Activated naive CD8-positive, alpha-beta T cell treated with anti-CD3 and anti-CD28 coated beads for 36 hours (primary cell): ENCODE results near the gene NUDT1. TPM values are rescaled to one million over a fixed set of nuclear protein-coding genes. Genes with fewer than 3 reads are reported as not detected.

Experiments
- DNase-seq: peaks from one replicate; pipeline ENCODE4 v3.0.0; 2021
- H3K27ac Mint-ChIP-seq: one replicate; pipeline ENCODE4 v1.8.0; 2022; ENCODE audit warnings: mild to moderate bottlenecking, moderate library complexity, mixed read lengths
- H3K27me3 Mint-ChIP-seq: one replicate; pipeline ENCODE4 v1.8.0; 2022; ENCODE audit warnings: mild to moderate bottlenecking, mixed read lengths
- H3K36me3 Mint-ChIP-seq: one replicate; pipeline ENCODE4 v1.8.0; 2021; ENCODE audit warnings: mild to moderate bottlenecking, mixed read lengths
- H3K4me1 Mint-ChIP-seq: one replicate; pipeline ENCODE4 v1.8.0; 2021; ENCODE audit warnings: mixed read lengths
- H3K4me3 Mint-ChIP-seq: one replicate; pipeline ENCODE4 v1.8.0; 2022; ENCODE audit warnings: mild to moderate bottlenecking, moderate library complexity, mixed read lengths
- H3K9me3 Mint-ChIP-seq: one replicate; pipeline ENCODE4 v1.8.0; 2022; ENCODE audit warnings: mixed read lengths
- total RNA-seq, 2 experiments: library from RNA; stranded (reverse); gene quantifications; one replicate each; pipeline ENCODE4 v1.2.3, GENCODE V29; 2021

The NUDT1 gene
- total RNA-seq, 2 experiments from 2014 or later, result 93.5 to 97.0 TPM

GRCh38 chr7:2201686-2202360, 40.2 kb upstream of the NUDT1 start:
- no peaks in the 10 kb centered on the region for H3K4me1 Mint-ChIP-seq
- peaks cover 9% of the 10 kb centered on the region for H3K36me3 Mint-ChIP-seq
- no peak for DNase-seq
- no peak overlapping the region for H3K27ac Mint-ChIP-seq
- H3K4me3 Mint-ChIP-seq, result no peak overlapping the region
- no peaks in the 10 kb centered on the region for H3K27me3 Mint-ChIP-seq
- no peaks in the 10 kb centered on the region for H3K9me3 Mint-ChIP-seq

DNA sequence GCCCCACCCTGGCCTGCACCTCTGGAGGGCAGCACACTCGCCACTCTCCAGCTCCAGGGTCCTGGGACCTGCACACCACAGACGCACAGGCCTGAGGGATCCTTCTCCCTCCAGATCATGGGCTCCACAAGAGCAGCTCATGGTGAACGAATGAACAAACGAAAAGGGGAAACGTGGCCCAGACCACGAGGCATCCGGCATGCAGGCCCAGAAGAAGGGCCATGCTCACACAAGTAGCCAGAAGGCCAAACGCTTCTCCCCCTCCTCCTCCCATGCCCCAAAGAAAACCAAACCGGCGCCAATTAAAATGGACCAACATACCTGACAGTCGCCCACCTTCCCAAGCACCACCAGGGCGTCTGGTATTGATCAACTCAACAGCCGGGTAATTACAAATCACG, 39.7 kb upstream of the NUDT1 start:
- Mint-ChIP-seq H3K27ac (no peak overlapping the region), H3K4me3 (no peak overlapping the region), H3K4me1 (no peaks in the 10 kb centered on the region), H3K9me3 (no peaks in the 10 kb centered on the region), H3K27me3 (no peaks in the 10 kb centered on the region), H3K36me3 (peaks cover 5% of the 10 kb centered on the region)
- DNase-seq, result no peak

DNA sequence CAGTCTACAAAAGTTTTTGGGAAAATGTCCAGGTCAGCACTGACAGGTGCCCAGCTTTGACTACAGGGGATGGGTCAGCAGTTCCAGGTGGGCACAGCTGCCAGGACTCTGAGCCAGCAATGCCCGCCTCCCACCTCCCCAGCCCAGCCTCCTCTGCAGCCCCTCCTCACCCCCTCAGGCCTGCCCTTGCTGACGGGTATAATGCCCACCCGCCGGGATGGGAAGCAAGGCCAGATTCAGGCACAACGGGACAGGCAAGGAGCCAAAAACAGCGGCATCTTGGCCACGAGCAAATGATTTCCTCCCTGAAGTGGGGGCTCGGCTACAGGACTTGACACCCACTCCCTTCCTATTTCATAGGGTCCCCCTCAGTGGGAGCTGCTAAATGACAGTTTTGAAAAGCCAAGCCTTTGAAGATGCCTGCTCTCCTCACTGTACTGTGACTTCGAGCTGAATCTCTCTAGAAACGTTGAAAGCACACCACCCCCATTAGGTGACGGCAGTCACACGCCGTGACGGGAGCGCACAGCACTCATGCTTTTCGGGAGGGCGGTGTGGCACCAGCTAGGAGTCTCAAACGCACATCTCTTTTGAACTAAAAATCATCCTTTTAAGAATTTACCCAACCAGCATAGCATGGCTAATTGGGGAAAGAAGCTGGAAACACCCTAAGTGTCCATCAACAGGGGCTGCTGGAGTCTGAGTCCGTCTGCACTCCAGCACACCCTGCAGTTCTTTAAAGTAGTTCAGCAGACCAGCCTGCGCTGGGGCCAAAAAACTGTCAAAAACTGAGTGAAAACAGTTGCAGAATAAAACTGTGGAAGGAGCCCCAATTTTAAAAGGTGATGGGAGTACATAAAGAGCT, 38.9 kb upstream of the NUDT1 start:
- no peaks in the 10 kb centered on the region for H3K4me1 Mint-ChIP-seq
- H3K9me3 Mint-ChIP-seq, result no peaks in the 10 kb centered on the region
- DNase-seq, result no peak
- H3K27me3 Mint-ChIP-seq, result no peaks in the 10 kb centered on the region
- peaks cover 2% of the 10 kb centered on the region for H3K36me3 Mint-ChIP-seq
- no peak overlapping the region for H3K4me3 Mint-ChIP-seq
- no peak overlapping the region for H3K27ac Mint-ChIP-seq

DNA sequence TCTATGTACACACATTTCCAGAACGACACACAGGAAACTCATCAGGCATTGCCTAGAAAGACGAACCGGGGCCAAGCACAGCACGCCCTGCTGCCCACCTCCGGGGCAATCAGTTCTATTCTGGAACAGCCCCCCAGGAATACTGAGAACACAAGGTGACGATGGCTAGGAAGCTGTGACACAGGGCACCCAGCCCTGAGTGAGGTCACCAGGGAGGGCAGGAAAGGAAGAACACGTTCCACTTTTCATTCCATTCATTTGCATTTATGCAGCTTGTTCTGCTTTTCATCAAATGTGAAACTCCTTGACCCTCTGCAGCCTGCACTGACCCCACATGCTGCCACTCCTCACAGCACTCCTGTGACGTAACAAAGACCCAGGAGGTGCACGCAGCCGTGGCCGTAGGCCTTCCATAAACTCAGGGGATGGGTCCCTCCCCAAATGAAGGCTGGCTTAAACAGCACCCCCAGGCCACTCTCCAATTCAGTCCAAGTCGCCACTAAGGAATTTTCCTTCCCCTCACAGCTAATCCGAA, 38.2 kb upstream of the NUDT1 start:
- peaks cover 6% of the 10 kb centered on the region for H3K36me3 Mint-ChIP-seq
- DNase-seq, result no peak
- no peak overlapping the region for H3K4me3 Mint-ChIP-seq
- no peaks in the 10 kb centered on the region for H3K27me3 Mint-ChIP-seq
- no peaks in the 10 kb centered on the region for H3K9me3 Mint-ChIP-seq
- no peaks in the 10 kb centered on the region for H3K4me1 Mint-ChIP-seq
- no peak overlapping the region for H3K27ac Mint-ChIP-seq

DNA sequence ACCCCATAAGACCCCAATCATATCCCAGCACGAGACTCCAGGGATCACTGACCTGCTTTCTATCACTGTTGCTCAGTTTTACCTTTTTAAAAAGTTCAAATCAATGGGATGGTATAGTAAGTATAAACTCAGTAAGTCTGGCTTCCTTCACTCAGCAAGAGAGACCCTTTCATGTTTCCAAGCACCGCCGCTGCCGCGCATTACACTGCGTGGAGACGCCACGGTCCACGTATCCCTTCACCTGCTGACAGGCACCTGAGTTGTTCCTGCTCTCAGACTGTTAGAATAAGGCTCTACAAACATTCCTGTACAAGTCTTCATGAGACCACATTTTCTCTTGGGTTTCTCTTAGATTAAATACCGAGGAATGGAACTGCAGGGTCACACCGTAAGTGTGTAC, 37.6 kb upstream of the NUDT1 start:
- peaks cover 5% of the 10 kb centered on the region for H3K36me3 Mint-ChIP-seq
- no peaks in the 10 kb centered on the region for H3K27me3 Mint-ChIP-seq
- no peaks in the 10 kb centered on the region for H3K4me1 Mint-ChIP-seq
- H3K4me3 Mint-ChIP-seq, result no peak overlapping the region
- H3K27ac Mint-ChIP-seq, result no peak overlapping the region
- H3K9me3 Mint-ChIP-seq, result no peaks in the 10 kb centered on the region
- DNase-seq, result no peak

- Mint-ChIP-seq H3K27ac (no peak overlapping the region), H3K27me3 (no peaks in the 10 kb centered on the region), H3K4me3 (no peak overlapping the region), H3K4me1 (peaks cover 2% of the 10 kb centered on the region), H3K36me3 (peaks cover 4% of the 10 kb centered on the region), H3K9me3 (no peaks in the 10 kb centered on the region)
- no peak for DNase-seq
These were observed 36.8 kb upstream of the NUDT1 start for GRCh38 chr7:2205036-2205780.

DNA sequence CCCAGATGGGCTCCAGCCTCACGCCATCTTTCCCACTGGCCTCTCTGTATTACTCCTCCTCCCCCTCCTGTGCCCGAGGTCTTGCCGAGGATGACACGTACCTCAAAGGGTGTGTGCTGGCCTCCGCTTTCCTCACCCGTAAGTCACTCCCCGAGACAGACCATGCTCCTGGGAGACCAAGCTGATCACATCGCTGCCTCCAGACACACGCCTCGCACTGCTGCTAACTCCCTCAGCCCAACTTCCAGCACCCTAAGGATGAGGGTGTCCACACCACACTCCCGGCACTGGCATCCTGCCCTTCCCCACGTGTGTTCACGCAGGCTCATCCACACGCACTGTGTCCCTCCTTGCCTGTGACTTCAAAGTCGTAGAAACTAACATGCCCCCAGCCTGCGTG, 33.3 kb upstream of the NUDT1 start:
- no peaks in the 10 kb centered on the region for H3K27me3 Mint-ChIP-seq
- no peak overlapping the region for H3K27ac Mint-ChIP-seq
- H3K36me3 Mint-ChIP-seq, result peaks cover 10% of the 10 kb centered on the region
- H3K9me3 Mint-ChIP-seq, result no peaks in the 10 kb centered on the region
- H3K4me3 Mint-ChIP-seq, result no peak overlapping the region
- no peak for DNase-seq
- H3K4me1 Mint-ChIP-seq, result peaks cover 2% of the 10 kb centered on the region

DNA sequence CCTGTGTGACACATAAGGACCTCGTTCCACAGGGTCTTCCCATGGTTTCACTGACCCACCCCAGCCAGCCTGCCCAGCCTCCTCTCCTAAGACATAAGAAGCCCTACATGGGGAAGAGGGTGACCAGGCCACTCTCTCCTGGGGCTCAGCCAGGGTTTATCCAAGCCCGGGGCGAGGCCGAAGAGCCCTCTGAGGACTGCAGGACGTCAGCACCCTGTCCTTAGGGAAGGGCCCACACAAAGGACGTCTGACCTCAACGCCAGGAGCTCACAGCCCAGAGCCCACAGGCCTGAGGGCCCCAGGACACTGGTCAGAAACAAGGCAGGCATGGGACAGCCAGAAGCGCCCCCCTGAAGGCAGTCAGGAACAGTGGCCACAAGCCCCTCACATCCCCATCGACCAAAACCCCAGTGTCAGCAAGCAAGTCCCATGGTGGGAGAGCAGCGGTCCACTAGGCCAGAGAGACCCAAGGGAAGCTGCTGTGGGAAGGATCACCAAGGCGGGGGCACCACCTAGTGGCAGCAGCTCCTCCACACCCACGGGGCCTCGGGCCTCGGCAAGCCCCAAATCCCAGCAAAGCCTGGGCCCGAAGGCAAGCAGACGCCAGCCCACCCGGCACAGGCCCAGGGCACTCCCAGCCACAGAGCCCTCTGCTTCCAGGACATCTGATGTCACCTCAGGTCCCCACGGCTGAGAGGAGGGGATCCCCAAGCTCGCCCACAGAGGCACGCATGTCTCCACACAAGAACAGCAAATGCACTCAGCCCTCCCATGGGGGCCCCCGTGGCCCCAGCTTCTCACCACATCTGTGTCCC, 32.7 kb upstream of the NUDT1 start:
- peaks cover 2% of the 10 kb centered on the region for H3K4me1 Mint-ChIP-seq
- peak; percentile 42 for DNase-seq
- H3K27ac Mint-ChIP-seq, result no peak overlapping the region
- peaks cover 12% of the 10 kb centered on the region for H3K36me3 Mint-ChIP-seq
- no peaks in the 10 kb centered on the region for H3K27me3 Mint-ChIP-seq
- H3K4me3 Mint-ChIP-seq, result no peak overlapping the region
- no peaks in the 10 kb centered on the region for H3K9me3 Mint-ChIP-seq

- peaks cover 2% of the 10 kb centered on the region for H3K4me1 Mint-ChIP-seq
- H3K36me3 Mint-ChIP-seq, result peaks cover 12% of the 10 kb centered on the region
- DNase-seq, result no peak
- no peaks in the 10 kb centered on the region for H3K9me3 Mint-ChIP-seq
- H3K4me3 Mint-ChIP-seq, result no peak overlapping the region
- no peak overlapping the region for H3K27ac Mint-ChIP-seq
- no peaks in the 10 kb centered on the region for H3K27me3 Mint-ChIP-seq
These were observed 32.1 kb upstream of the NUDT1 start for GRCh38 chr7:2209961-2210323.

DNA sequence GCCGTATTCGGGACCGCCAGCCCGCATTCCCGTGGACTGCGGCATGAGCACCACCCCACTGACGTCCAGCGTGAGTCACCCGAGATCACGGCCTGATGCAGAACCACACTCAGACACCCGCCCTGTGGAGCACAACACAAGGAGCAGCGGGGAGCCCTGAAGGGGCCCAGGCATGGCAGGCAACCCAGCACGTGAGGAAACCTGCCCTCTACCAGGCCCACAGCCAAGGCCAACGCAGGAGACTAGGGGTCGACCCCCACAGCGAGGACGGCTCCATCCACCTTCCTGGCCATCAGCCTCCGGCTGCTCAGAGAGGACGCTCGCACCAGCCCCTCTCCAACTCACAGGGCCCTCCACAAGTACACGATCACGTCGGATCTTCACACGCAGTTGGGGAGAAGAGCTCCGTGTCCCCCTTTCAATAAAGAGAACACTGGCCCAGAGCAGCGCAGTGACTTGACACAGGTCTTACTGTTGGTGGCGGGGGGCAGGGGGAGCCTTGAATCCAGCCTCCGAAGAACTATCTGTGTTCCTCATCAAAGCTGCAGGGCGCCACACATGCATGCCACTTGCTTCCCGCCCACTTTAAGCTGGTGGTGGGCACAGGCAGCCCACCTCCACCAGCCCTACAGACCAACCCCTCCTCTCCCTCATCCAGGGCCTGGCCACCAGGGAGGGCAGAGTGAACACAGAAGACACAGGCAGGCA, 31.3 kb upstream of the NUDT1 start:
- Mint-ChIP-seq H3K4me3 (no peak overlapping the region), H3K27me3 (no peaks in the 10 kb centered on the region), H3K4me1 (peaks cover 2% of the 10 kb centered on the region), H3K27ac (no peak overlapping the region), H3K9me3 (no peaks in the 10 kb centered on the region), H3K36me3 (peaks cover 16% of the 10 kb centered on the region)
- no peak for DNase-seq

DNA sequence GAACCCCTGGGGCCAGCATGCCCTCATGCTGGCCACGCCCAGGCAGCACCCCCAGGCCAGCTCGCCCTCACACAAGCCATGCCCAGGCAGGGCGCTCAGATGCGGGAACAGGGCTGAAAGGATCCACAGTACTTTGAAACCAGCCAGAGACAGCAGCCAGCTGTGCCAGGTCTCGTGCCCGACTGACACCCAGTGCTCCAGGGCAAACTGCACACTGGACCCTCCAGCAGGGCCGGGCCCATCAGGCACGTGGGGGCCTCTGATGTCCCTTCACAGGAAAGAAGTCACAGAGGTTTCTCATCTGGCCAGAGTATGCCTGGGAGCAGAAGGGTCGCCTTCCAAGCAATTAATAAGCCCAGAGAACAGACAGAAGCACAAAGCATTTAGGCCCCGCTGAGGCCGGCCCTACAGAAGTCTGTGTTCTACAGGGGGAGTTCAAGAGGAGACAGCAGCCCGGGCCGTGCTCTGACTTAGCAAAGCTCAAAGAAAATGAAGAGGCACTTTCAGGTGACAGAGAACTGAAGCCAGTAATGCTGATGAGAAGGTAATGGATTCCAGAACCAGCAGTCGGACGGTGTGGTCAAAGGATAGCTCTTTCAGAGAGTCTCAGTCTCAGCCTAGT, 30.7 kb upstream of the NUDT1 start:
- Mint-ChIP-seq H3K9me3 (no peaks in the 10 kb centered on the region), H3K36me3 (peaks cover 21% of the 10 kb centered on the region), H3K4me1 (peaks cover 2% of the 10 kb centered on the region), H3K27ac (no peak overlapping the region), H3K4me3 (no peak overlapping the region), H3K27me3 (no peaks in the 10 kb centered on the region)
- DNase-seq, result no peak

- DNase-seq, result no peak
- peaks cover 21% of the 10 kb centered on the region for H3K36me3 Mint-ChIP-seq
- peaks cover 2% of the 10 kb centered on the region for H3K4me1 Mint-ChIP-seq
- H3K4me3 Mint-ChIP-seq, result no peak overlapping the region
- no peak overlapping the region for H3K27ac Mint-ChIP-seq
- no peaks in the 10 kb centered on the region for H3K9me3 Mint-ChIP-seq
- no peaks in the 10 kb centered on the region for H3K27me3 Mint-ChIP-seq
These were observed 30.1 kb upstream of the NUDT1 start for GRCh38 chr7:2211926-2212325.

DNA sequence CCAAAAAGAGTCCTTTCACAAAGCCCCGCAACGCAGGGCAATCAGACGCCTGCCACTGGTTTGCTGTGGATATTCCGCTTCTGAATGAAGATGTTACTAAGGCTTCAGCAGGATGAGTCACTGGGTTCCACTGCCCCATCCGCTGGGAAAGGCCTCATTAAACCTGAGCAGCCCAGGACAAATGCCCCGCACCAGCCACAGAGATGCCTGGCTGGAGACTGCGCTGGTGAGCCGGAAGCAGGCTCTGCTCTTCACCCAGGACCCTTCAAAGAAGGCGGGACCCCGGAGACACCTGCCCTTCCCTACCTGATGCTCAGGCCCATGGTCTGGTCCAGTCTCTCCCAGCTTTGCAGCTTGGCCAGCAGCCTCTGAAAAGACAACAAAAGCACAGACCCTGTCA, 29.1 kb upstream of the NUDT1 start:
- Mint-ChIP-seq H3K4me3 (no peak overlapping the region), H3K27me3 (no peaks in the 10 kb centered on the region), H3K4me1 (peaks cover 2% of the 10 kb centered on the region), H3K27ac (no peak overlapping the region), H3K9me3 (no peaks in the 10 kb centered on the region), H3K36me3 (peaks cover 21% of the 10 kb centered on the region)
- DNase-seq, result no peak
